ENCODE measurements around the gene LMTK2.

The LMTK2 gene

DNA sequence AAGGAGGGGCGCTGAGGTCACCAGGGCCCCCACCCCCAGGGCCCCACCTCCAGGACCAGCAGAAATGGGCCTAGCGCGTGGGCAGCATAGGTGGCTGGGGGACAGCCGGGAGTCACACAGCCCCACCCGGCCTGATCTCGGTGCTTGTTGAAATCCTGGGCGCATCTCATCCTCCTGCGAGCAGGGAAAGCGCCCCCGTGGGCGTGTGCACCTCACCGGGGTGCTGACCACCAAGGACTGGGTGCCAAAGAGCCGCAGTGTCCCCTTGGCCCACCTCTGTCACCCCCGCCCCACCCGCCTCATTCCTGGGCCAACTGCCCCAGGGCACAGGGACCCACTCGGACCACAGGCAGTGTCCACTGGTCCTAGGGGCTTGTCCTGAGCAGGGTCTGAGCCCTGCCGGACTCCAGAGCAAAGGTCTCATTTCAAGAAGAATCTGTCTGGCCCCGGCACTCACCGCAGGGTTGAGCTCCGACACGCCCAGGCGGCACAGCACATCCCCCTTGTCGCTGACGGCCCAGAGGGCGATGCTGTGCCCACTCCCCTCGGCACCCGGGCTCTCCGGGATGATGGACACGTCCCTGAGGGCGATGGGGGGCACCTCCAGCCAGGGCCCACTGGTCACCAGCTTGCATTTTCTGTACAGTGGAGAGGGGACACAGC is 116.0 kb downstream of the LMTK2 start:
- H3K36me3 ChIP-seq (ENCODE audit: insufficient read depth, low read length) = peaks cover 16% of the 10 kb centered on the region
- ATAC-seq (ENCODE audit: insufficient read depth, low read depth) = no peak

GRCh38 chr7:98223351-98223897 is 116.8 kb downstream of the LMTK2 start:
- no peak for DNase-seq
- Histone ChIP-seq H3K36me3 (ENCODE audit: insufficient read depth, low read length) (peaks cover 22% of the 10 kb centered on the region), H3K79me2 (ENCODE audit: insufficient read depth, low read length) (no peaks in the 10 kb centered on the region), H3K4me2 (ENCODE audit: insufficient read depth, low read length) (no peak overlapping the region), H2AFZ (ENCODE audit: low read depth, low read length) (no peak overlapping the region), H3K4me1 (ENCODE audit: insufficient read depth, low read length) (no peaks in the 10 kb centered on the region), H4K20me1 (ENCODE audit: insufficient read depth, low read length) (no peaks in the 10 kb centered on the region), H3K9me3 (ENCODE audit: insufficient read depth, low read length, severe bottlenecking) (no peaks in the 10 kb centered on the region), H3K4me3 (ENCODE audit: low read depth in 1 of 2, low read length in 2 of 2) (no peak overlapping the region), H3K27ac (ENCODE audit: low read length) (no peak overlapping the region), H3K27me3 (ENCODE audit: insufficient read depth, low read length, poor library complexity) (no peaks in the 10 kb centered on the region), H3K9ac (ENCODE audit: low read depth, low read length) (no peak overlapping the region)
- TF ChIP-seq CTCF (IDR thresholded peaks at IDR 0.05; ENCODE audit: borderline replicate concordance, extremely low read depth, low read length, poor library complexity, severe bottlenecking) = no peak
- TF ChIP-seq EZH2 (IDR thresholded peaks at IDR 0.05; ENCODE audit: borderline replicate concordance, low read depth, low read length, severe bottlenecking) = no peak
- ATAC-seq (ENCODE audit: insufficient read depth, low read depth) = no peak

More for the DNA sequence above, 116.0 kb downstream of the LMTK2 start:
- Histone ChIP-seq H3K27me3 (ENCODE audit: insufficient read depth, low read length, poor library complexity) (no peaks in the 10 kb centered on the region), H3K4me1 (ENCODE audit: insufficient read depth, low read length) (no peaks in the 10 kb centered on the region), H3K27ac (ENCODE audit: low read length) (no peak overlapping the region), H3K4me2 (ENCODE audit: insufficient read depth, low read length) (no peak overlapping the region), H3K9me3 (ENCODE audit: insufficient read depth, low read length, severe bottlenecking) (no peaks in the 10 kb centered on the region), H4K20me1 (ENCODE audit: insufficient read depth, low read length) (no peaks in the 10 kb centered on the region; the same call in 1 of the 2 replicates), H2AFZ (ENCODE audit: low read depth, low read length) (no peak overlapping the region), H3K4me3 (ENCODE audit: low read depth in 1 of 2, low read length in 2 of 2) (no peak overlapping the region), H3K9ac (ENCODE audit: low read depth, low read length) (no peak overlapping the region), H3K79me2 (ENCODE audit: insufficient read depth, low read length) (no peaks in the 10 kb centered on the region)
- DNase-seq = no peak
- TF ChIP-seq CTCF (IDR thresholded peaks at IDR 0.05; ENCODE audit: borderline replicate concordance, extremely low read depth, low read length, poor library complexity, severe bottlenecking) (no peak), EZH2 (IDR thresholded peaks at IDR 0.05; ENCODE audit: borderline replicate concordance, low read depth, low read length, severe bottlenecking) (no peak)

GRCh38 chr7:98223898-98224700 is 117.4 kb downstream of the LMTK2 start:
- Histone ChIP-seq H3K4me3 (ENCODE audit: low read depth in 1 of 2, low read length in 2 of 2) (no peak overlapping the region), H2AFZ (ENCODE audit: low read depth, low read length) (no peak overlapping the region), H3K4me1 (ENCODE audit: insufficient read depth, low read length) (no peaks in the 10 kb centered on the region), H4K20me1 (ENCODE audit: insufficient read depth, low read length) (no peaks in the 10 kb centered on the region), H3K4me2 (ENCODE audit: insufficient read depth, low read length) (no peak overlapping the region), H3K27ac (ENCODE audit: low read length) (no peak overlapping the region), H3K79me2 (ENCODE audit: insufficient read depth, low read length) (no peaks in the 10 kb centered on the region), H3K27me3 (ENCODE audit: insufficient read depth, low read length, poor library complexity) (no peaks in the 10 kb centered on the region), H3K9me3 (ENCODE audit: insufficient read depth, low read length, severe bottlenecking) (no peaks in the 10 kb centered on the region), H3K36me3 (ENCODE audit: insufficient read depth, low read length) (peaks cover 24% of the 10 kb centered on the region), H3K9ac (ENCODE audit: low read depth, low read length) (no peak overlapping the region)
- ATAC-seq (ENCODE audit: insufficient read depth, low read depth) (no peak), DNase-seq (no peak)
- TF ChIP-seq CTCF (IDR thresholded peaks at IDR 0.05; ENCODE audit: borderline replicate concordance, extremely low read depth, low read length, poor library complexity, severe bottlenecking) = no peak
- no peak for TF ChIP-seq EZH2 (IDR thresholded peaks at IDR 0.05; ENCODE audit: borderline replicate concordance, low read depth, low read length, severe bottlenecking)
